HL-60 (cell line): ENCODE results near the gene KCNK18.
A peak's percentile ranks its signal among the peaks of the same experiment; 100 is the strongest.

Experiments
- DNase-seq, 2 experiments: peaks; one replicate each; pipeline ENCODE4 v3.0.0-alpha.2; 2010 to 2020; ENCODE audit warnings: low read depth in 1 of 2, low spot score in 1 of 2
- H3K27ac ChIP-seq: fragments of 250-450 bp; sonication (Bioruptor Pico); replicated peaks from 2 replicates; pipeline ENCODE4 v1.5.1; 2020; ENCODE audit warnings: mild to moderate bottlenecking, moderate library complexity
- H3K27me3 ChIP-seq: fragments of 250-450 bp; sonication (Bioruptor Pico); 2 replicates; pipeline ENCODE4 v1.5.1; 2021; ENCODE audit warnings: mild to moderate bottlenecking, moderate library complexity; ENCODE audit not compliant: insufficient read depth, poor library complexity, severe bottlenecking
- H3K4me3 ChIP-seq: replicated peaks from 2 replicates; pipeline ENCODE4 v1.5.1; 2011; ENCODE audit warnings: mild to moderate bottlenecking, control low read depth, low read length; ENCODE audit not compliant: insufficient read depth
- CTCF ChIP-seq: IDR thresholded peaks from one replicate; pipeline ENCODE4 v1.5.1; 2011; ENCODE audit warnings: low read length, control low read depth, inconsistent platforms; ENCODE audit not compliant: insufficient read depth
- GABPA ChIP-seq: IDR thresholded peaks from 2 replicates; pipeline ENCODE4 v1.6.1; 2012; ENCODE audit warnings: low read depth
- POLR2AphosphoS5 ChIP-seq: IDR thresholded peaks from 2 replicates; pipeline ENCODE4 v1.6.1; 2012; ENCODE audit warnings: low read depth
- REST ChIP-seq: IDR thresholded peaks from 2 replicates; pipeline ENCODE4 v1.6.1; 2012; ENCODE audit warnings: low read depth; ENCODE audit not compliant: insufficient replicate concordance
- SPI1 ChIP-seq: IDR thresholded peaks from 2 replicates; pipeline ENCODE4 v1.6.1; 2012; ENCODE audit warnings: low read depth, mild to moderate bottlenecking, borderline replicate concordance

Gene KCNK18

DNA sequence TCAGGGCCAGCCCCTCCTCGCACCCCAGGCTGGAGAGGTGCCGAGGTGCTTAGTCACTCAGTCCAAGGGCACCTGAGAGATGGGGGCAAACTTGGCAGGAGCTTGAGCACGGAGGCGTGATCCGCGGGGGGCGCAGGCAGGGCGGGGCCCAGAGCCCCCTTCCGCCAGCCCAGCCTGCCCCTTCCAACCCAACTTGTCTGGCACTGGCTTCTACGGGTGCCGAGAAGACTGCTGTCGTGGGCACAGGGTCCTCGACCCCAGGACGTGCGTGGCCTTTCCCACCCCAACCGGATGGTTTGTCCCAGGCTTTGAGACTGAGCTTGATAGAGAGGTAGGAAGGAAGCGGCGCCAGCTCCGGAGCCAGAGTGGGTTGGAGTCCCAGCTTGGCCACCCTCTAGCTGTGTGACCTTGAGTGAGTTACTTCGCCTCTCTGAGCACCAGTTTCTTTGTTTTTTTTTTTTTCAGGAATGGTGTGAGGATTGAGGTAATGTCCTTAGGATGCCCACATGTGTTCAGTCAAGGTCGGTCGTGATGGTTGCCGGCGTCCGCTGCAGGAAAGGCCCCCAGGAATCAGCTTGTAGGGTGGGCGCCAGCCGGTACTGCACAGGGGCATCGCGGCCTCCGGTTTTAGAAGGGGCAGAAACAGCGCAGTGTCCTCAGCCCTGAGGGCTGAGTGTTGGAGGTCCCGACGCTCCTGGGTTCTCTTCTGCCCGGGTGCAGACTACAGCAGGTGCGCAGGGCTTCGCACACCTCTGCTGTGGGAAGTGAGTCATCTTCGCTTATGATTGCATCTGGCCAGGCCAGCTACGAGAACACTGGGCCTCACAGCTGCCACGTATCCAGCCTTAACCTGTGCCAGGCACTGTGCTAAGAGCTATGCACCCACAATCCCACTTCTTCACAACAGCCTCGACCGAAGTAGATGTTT lies 30.6 kb upstream of the KCNK18 start:
- no peak for DNase-seq
- no peak overlapping the region for H3K4me3 ChIP-seq
- H3K27ac ChIP-seq, result no peak overlapping the region
- TF ChIP-seq POLR2AphosphoS5, result no peak
- H3K27me3 ChIP-seq, result peaks cover 74% of the 10 kb centered on the region

GRCh38 chr10:117167346-117167788 lies 29.9 kb upstream of the KCNK18 start:
- TF ChIP-seq REST (no peak), SPI1 (no peak), GABPA (no peak), POLR2AphosphoS5 (no peak), CTCF (no peak)
- Histone ChIP-seq H3K27me3 (peaks cover 74% of the 10 kb centered on the region), H3K27ac (no peak overlapping the region), H3K4me3 (no peak overlapping the region)
- no peak for DNase-seq

DNA sequence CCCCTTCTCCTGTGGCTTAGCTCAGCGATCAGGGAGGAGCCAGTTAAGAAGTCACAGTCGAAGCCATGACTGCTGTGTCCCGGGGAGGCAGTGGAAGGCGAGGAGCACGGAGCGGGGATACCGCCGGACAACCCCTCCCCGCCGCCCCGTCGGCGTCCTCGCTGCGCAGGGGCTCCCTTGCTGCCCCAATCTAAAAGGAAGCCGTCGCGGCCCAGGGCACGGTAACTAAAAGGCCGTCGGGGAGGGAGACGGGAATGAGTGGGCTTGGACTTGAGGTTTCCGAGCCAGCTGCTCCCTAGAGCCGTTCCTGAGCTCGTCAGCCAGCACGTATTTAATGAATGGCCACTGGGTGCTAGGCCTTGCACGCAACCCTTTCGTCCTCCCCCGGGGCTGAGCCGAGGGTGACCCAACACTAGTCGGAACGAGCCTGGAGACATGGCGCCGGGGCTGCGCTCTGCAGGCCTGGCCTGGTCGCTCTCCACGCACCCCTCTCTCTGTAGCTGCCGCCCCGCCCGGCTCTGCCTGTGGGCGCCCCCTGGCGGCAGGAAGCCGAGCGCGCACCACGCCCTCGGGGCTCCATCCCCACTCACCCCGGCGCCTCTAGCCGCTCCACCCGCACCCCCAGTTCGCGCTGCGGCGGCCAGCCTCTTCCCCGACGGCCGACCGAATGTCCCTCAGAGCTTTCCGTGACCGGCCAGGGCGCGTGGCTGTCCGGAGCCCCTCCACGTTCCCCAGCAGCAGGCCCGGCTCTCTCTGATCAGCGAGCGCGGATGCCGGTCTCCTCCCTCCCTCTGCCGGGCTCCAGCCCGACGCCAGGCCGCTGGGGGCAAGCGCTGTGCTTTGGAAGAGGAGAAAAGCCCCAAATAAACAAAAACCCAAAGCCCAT lies 29.3 kb upstream of the KCNK18 start:
- peak in 1 of 2 experiments; percentile 40 for DNase-seq
- no peak overlapping the region for H3K4me3 ChIP-seq
- TF ChIP-seq CTCF, result peak; percentile 63
- no peak for TF ChIP-seq POLR2AphosphoS5
- peaks cover 74% of the 10 kb centered on the region for H3K27me3 ChIP-seq
- no peak overlapping the region for H3K27ac ChIP-seq

- no peak for DNase-seq
- Histone ChIP-seq H3K27me3 (peaks cover 69% of the 10 kb centered on the region), H3K27ac (no peak overlapping the region), H3K4me3 (no peak overlapping the region)
- no peak for TF ChIP-seq POLR2AphosphoS5
- TF ChIP-seq REST, result no peak
- no peak for TF ChIP-seq SPI1
- no peak for TF ChIP-seq GABPA
- TF ChIP-seq CTCF, result no peak
These were observed 28.6 kb upstream of the KCNK18 start for GRCh38 chr10:117168729-117169128.
